VCaP (cell line): Measurements from ENCODE around the gene PTPN22.

Source experiments
- H3K27ac ChIP-seq: fragments of 450-650 bp; 2 replicates; pipeline ENCODE4 v1.5.1; 2017
- CTCF ChIP-seq: fragments of 450-650 bp; conservative IDR thresholded peaks from 2 replicates; pipeline ENCODE4 v1.5.1; 2017; ENCODE audit warnings: mild to moderate bottlenecking, moderate library complexity

Gene PTPN22

GRCh38 chr1:113780374-113781146, 91.0 kb downstream of the PTPN22 start:
- no peak overlapping the region for H3K27ac ChIP-seq
- TF ChIP-seq CTCF, result no peak

- H3K27ac ChIP-seq, result no peak overlapping the region
- TF ChIP-seq CTCF, result no peak
Observed at GRCh38 chr1:113779542-113779941, 92.0 kb downstream of the PTPN22 start.

- no peak for TF ChIP-seq CTCF
Observed at GRCh38 chr1:113777561-113777960, 94.0 kb downstream of the PTPN22 start.

GRCh38 chr1:113770031-113770430, 101.5 kb downstream of the PTPN22 start:
- H3K27ac ChIP-seq, result no peak overlapping the region
- no peak for TF ChIP-seq CTCF

More at GRCh38 chr1:113777561-113777960, 94.0 kb downstream of the PTPN22 start:
- H3K27ac ChIP-seq, result no peak overlapping the region

- no peak overlapping the region for H3K27ac ChIP-seq
- no peak for TF ChIP-seq CTCF
Observed at GRCh38 chr1:113769601-113769970, 101.9 kb downstream of the PTPN22 start.

GRCh38 chr1:113768916-113769600, 102.5 kb downstream of the PTPN22 start:
- no peak for TF ChIP-seq CTCF

GRCh38 chr1:113765306-113766230, 105.9 kb downstream of the PTPN22 start:
- no peak for TF ChIP-seq CTCF
- no peak overlapping the region for H3K27ac ChIP-seq

More at GRCh38 chr1:113768916-113769600, 102.5 kb downstream of the PTPN22 start:
- no peak overlapping the region for H3K27ac ChIP-seq
